A549 treated with AZD9567 at 1 μM for 4 hours (cell line): Measurements from ENCODE around the gene PDHX. TPM values are rescaled to one million over a fixed set of nuclear protein-coding genes. Genes with fewer than 3 reads are reported as not detected.

Source experiments
- total RNA-seq: library from RNA; stranded (reverse); fragments of 200-300 nt; extraction: Qiagen RNA extraction; gene quantifications from 5 replicates; pipeline ENCODE4 v1.2.3, GENCODE V29; 2022; ENCODE audit not compliant: insufficient read depth

The PDHX gene
- 28.0 to 62.6 TPM (median 31.0 TPM) in 5 replicates for total RNA-seq

DNA sequence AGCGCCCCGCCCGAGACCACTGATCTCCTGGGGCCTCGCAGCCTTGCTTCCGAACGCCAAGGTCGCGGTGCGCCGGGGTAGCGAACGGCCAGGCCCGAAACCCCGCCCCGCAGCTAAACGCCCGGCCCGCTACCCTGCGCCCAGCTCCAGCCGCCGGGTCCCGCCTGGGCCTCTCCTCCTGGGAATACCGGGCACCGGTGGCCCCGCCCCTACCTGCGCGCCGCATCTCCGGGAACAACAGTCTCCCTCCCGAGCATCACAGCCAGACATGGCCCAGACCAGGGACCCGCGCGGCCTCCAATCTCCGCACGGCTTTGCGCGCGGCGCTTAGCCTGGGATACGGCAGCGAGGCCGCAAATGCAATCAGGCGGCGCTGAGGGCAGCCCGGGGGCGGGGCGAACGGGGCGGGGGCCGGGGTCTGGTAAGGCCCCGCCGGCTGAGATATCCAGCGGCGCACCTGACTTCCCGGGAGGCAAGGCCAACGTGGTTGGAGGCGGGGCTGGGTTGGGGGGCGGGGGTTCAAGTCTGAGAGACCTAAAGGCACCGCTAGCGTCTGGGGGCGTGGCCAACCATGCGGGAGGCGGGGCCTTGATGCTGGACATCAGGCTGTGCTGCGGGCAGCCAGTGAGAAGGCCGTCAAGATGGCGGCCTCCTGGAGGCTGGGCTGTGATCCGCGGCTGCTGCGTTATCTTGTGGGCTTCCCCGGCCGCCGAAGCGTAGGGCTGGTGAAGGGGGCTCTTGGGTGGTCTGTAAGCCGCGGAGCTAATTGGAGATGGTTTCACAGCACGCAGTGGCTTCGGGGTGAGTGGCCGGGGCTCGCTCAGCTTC is at the start of gene PDHX, which contains the start of gene APIP:
PDHX (plus strand) TSS at position 604 of the 828 bp plus-strand sequence; CDS start at position 642, 38 bp downstream.
APIP (minus strand) TSS at position 365 of the 828 bp plus-strand sequence; CDS start at position 270, 95 bp downstream.

Other genes with a start within 250 kb of the PDHX start
- 20.3 to 35.3 TPM (median 23.6 TPM) in 5 replicates for gene APIP, start 239 bp upstream of the PDHX start, total RNA-seq
- 595 to 845 TPM (median 653 TPM) in 5 replicates for gene CD44, start 222.6 kb downstream of the PDHX start, total RNA-seq